ENCODE results near the gene NPTX1.

Gene NPTX1

DNA sequence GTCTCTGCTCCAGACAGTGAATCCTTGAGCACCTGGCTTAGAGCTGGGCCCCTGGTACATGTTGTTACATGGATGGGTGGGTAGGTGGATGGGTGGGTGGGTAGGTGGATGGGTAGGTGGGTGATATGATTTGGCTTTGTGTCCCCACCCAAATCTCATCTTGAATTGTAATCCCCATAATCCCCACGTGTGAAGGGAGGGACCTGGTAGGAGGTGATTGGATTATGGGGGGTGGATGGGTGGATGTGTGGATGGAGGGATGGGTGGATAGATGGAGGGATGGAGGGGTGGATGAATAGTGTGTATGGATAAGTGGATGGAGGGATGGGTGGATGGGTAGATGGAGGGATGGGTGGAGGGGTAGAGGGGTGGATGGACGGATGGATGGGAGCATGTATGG lies 26.6 kb upstream of the NPTX1 start:
- no peak for DNase-seq

DNA sequence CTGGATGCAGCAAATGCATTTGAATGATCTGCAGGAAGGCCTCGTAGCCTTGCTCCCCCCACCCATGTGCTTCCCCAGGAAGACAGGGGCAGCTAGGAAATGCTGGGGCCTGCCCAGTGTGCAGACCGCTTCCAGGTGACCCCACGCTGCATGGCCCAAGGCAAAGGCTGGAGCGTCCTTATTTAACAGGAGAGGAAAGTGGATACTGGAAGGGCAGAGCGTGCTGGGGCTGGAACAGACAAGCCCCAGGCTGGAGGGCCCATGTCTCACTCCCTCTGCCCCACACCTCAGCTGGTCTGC lies 26.1 kb upstream of the NPTX1 start:
- DNase-seq: no peak

GRCh38 chr17:80501741-80502577 lies 25.6 kb upstream of the NPTX1 start:
- peak; percentile 54 for DNase-seq

DNA sequence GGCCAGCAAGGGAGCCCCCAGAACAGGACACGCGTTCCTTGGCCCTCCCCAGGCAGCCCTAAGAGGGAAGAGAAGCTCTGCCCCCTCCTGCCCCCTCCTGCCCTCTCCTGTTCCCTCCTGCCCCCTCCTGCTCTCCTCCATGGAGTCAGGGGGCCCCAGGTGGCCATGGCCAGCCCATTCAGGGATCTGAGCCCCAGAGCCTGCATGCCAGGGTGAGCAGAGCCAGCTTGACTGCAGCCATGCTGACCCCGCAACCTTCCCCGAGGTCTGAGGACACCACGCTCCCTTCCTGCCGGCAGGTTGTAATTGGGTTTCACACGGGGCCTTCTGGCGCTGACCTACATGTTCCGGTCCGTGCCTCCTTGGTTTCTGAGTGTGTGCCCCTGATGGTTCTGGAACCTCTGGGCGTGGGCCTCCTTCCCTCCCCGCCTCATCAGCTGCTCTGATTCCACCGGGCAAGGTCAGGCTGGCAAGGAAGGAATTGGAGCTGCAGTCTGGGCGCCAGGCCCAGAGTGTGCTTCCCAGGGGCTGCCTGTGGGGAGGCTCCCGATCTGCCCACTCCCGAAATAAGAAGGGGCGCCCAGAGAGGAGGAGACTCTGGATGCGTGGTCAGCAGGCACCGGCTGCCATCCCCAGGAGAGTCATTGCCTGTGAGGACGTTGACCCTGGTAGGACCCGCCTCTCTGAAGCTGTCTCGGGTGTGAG lies 23.7 kb upstream of the NPTX1 start:
- no peak for DNase-seq

DNA sequence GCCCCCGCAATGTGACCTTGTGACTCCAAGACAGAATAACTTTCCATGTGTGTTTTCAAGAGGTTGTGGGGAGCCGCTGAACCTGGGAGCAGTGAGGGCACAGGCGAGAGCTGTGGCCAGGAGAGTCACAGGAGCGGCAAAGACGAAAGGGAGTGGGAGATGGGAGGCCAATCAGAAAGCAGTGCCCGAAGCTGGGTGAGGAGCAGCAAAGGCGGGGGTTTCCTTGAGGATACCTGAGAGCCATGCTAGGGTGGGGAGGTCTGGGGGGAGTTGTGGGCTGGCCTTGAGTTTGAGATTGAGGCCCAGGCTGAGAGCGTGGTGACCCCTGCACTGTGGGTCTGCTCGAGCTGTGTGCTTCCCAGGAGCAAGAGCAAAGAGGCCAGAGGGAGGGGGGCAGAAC lies 23.2 kb upstream of the NPTX1 start:
- DNase-seq: no peak

GRCh38 chr17:80498920-80499410 lies 22.6 kb upstream of the NPTX1 start:
- DNase-seq: no peak

- DNase-seq: peak; percentile 74
Observed at GRCh38 chr17:80498242-80498919, 22.0 kb upstream of the NPTX1 start.

GRCh38 chr17:80497726-80498241 lies 21.4 kb upstream of the NPTX1 start:
- no peak for DNase-seq

GRCh38 chr17:80494547-80494946 lies 18.1 kb upstream of the NPTX1 start:
- no peak for DNase-seq

- no peak for DNase-seq
Observed at GRCh38 chr17:80492343-80493136, 16.1 kb upstream of the NPTX1 start.

DNA sequence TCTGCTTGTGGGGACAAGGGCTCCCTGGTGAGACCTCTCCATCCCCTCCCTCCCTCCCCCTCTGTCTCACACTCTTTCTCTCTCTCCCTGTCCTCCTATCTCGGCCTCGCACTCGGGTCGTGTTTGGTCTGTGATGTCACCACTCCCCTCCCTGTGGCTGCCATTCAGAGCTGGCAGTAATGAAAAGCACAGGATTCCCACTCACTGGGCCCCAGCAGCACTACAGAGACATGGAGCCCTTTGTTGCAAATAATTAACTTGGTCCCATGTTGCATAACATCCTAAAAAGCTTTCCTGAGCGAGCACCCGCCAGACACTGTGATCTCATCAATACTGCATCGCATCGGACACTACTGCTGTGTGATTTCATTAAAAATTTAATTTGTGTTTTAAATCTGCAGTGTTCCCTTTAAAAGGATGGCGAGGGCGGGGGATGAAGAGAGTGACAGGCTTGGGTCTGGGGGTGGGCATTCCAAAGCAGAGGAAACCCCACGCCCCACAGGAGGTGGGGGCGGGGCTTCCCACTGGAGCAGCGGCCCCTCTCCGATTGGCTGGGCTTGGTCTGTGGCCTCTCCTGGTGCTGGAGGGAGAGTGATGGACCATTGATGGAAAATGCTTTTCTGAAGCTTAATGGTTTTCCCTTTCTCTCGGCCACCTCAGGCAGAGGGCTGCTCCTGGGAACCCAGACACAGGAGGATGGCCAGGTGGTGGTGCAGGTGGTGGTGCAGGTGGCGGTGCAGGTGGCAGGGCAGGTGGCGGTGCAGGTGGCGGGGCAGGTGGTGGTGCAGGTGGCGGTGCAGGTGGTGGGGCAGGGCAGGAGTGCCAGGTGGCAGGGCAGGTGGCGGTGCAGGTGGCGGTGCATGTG lies 15.3 kb upstream of the NPTX1 start:
- DNase-seq: no peak

- DNase-seq: no peak
Observed at GRCh38 chr17:80487511-80487910, 11.1 kb upstream of the NPTX1 start.

DNA sequence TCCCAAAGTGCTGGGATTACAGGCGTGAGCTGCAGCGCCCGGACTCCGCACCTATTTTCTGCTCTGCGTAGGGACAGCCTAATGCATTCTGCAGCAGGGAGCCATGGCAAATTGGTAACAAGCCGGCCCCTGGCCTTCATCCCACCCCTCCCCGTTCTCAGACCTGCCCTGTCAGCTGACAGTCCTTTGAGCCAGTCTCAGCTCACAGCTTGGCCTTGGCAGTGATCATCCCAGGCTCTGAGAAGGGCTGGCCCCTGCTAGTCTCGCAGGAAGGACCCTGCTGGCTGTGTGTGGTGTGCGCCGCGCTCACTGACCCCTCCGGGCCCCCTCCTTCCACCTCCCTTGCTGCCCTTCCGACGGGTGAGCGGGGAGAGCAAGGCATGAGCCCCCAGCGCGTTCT lies 10.3 kb upstream of the NPTX1 start:
- DNase-seq: no peak

DNA sequence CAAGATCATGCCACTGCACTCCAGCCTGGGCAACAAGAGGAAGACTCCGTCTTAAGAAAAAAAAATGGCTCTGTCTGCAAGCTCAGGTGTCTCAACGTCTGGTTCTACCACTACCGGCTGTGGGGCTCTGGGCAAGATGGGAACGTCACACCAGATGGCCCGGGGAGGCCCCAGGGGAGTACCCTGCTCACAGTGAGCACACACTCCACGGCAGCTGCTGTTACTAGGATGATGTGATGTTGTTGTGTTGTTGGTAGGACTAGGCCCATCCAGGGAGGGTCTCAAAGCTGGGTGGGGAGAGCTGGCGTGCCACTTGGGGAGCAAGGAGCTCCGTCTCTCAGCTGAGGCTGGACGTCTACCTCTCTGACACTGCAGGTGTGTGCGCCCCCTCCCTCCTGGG lies 9.4 kb upstream of the NPTX1 start:
- DNase-seq: no peak

DNA sequence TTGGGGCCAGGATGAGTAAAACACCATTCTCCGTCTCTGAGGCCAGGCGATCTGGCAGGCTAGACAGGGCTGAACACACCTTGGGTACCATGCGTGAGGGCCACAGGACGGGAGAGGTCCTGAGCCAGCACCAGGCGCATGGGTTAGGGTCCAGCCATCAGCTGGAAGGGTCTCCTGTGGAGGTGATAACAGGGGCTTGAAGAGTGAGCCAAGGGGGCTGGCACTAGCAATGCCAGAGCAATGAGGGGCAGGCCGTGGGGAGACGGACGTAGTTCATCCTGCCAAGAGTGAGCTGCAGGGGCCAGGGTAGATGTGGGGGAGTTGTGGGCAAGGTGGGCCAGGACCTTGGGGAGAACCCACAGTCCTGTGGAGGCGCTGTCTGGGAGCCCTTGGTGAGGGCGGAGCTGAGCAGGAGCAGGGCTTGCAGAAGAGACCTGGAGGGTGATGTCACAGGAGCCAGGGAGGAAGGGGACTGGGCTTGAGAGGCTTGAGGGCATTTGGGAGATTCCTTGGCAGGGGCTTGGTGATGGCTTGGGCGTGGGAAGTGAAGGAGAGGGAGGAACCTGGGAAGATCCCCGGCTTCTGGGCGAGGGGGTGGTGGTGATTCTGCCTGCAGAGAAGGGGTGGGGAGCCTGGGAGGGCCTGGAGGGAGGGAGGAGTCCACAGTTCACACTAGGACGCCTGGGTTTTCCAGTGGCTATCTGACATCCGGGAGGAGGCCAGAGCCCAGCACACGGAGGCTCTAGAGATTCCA lies 6.3 kb upstream of the NPTX1 start:
- DNase-seq: no peak

- DNase-seq: no peak
Observed at GRCh38 chr17:80482058-80482318, 5.6 kb upstream of the NPTX1 start.

GRCh38 chr17:80481284-80482057 lies 5.1 kb upstream of the NPTX1 start:
- no peak for DNase-seq

DNA sequence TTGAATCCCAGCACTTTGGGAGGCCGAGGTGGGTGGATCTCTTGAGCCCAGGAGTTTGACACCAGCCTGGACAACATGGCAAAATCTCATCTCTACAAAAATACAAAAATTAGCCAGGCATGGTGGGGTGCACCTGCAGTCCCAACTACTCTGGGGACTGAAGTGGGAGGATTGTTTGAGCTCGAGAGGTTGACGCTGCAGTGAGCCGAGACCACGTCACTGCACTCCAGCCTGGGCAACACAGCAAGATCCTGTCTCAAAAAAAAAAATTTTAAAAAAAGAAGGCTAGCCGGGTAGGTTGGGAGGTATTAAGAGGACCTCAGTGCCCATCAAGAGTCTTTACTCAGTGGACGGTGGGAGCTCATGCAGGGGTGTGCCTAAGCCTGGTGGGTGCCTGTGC lies 3.8 kb upstream of the NPTX1 start:
- no peak for DNase-seq

DNA sequence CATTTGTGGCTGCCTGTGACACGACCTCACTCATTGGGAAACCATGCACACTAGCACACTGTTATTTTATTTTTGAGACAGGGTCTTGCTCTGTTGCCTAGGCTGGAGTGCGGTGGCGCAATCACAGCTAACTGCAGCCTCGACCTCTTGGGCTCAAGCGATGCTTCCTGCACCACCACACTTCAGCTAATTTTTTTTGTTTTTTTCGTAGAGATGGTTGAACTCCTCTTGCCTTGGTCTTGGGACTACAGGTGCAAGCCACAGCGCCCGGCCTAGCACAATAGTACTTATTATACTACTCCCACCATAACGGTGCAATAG lies 2.8 kb upstream of the NPTX1 start:
- DNase-seq: no peak

DNA sequence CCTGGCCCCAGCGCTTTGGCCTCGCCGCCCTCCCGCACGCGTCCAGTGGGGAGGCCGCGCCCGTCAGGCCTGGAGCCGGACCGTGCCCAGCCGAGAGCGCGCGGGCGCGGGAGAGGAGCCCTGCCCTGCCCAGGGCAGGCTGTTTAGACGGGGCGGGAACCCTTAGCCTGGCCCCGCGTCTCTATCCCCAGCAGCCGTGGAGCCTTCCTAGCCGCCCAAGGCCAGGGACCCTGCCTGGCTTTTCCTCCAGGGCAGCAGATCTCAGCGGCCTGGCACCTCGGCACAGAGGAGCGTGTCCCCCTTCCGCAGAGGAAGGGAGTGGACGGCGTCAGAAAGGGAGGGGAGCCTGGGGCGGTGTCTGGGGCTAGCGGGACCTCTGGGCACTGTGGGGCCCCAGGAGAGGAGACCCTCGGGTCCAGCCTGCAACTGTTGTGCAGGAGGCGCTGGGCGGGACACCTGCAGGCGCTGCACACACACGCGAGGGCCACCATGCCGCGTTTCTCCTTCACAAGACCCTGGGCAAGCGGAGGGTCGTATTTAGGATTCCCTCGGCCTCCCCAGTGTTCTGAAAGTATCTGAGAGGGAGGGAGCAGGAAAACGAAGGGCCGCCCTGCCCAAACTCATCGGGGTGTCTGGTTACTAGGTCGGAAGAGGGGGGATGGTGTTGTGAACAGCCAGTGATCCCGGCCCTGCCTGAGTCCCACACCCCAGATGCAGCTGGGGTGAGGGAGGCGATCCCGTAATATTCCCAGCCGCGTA lies 2.3 kb upstream of the NPTX1 start:
- no peak for DNase-seq

All from fibroblast of skin of back (primary cell).